GM12865 (cell line): Measurements from ENCODE around the gene TCF7L1.

Experiments used
- DNase-seq: peaks from one replicate; pipeline ENCODE4 v3.0.0; 2010; ENCODE audit warnings: low read depth
- H3K4me3 ChIP-seq: 2 replicates; pipeline ENCODE4 v1.5.1; 2011; ENCODE audit warnings: mild to moderate bottlenecking, low read depth, low read length, control low read depth
- TF ChIP-seq, protein P1 (sequence below): IDR thresholded peaks from 2 replicates; pipeline ENCODE4 v1.5.1; 2011; ENCODE audit warnings: low read length, control low read depth, low read depth, inconsistent platforms; ENCODE audit not compliant: insufficient read depth; ENCODE audit errors: missing control alignments

TCF7L1 gene

GRCh38 chr2:85167479-85167878, 34.3 kb downstream of the TCF7L1 start:
- H3K4me3 ChIP-seq: no peak overlapping the region
- DNase-seq: no peak
- TF ChIP-seq, protein P1, sequence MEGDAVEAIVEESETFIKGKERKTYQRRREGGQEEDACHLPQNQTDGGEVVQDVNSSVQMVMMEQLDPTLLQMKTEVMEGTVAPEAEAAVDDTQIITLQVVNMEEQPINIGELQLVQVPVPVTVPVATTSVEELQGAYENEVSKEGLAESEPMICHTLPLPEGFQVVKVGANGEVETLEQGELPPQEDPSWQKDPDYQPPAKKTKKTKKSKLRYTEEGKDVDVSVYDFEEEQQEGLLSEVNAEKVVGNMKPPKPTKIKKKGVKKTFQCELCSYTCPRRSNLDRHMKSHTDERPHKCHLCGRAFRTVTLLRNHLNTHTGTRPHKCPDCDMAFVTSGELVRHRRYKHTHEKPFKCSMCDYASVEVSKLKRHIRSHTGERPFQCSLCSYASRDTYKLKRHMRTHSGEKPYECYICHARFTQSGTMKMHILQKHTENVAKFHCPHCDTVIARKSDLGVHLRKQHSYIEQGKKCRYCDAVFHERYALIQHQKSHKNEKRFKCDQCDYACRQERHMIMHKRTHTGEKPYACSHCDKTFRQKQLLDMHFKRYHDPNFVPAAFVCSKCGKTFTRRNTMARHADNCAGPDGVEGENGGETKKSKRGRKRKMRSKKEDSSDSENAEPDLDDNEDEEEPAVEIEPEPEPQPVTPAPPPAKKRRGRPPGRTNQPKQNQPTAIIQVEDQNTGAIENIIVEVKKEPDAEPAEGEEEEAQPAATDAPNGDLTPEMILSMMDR: no peak

DNA sequence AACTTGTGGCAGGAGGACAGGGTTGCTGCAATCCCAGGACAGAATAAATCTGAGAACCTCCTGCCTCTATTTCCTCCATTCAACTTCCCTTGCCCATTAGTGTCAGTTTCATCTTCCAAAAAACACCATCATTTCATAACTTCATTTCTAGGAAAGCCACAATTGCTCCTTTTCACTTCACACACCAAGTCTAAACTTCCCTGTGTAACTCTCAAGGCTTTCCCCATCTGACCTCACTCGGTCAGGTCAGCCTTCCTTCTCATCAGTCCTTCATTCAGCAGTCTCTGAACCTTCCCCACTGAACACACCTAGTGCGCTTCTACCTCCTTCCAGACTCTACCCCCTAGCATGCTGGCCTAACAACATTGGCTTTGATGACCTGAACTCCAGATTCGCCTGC, 35.8 kb downstream of the TCF7L1 start:
- no peak for DNase-seq
- TF ChIP-seq, protein P1: no peak
- H3K4me3 ChIP-seq: no peak overlapping the region

GRCh38 chr2:85169581-85169980, 36.4 kb downstream of the TCF7L1 start:
- no peak for DNase-seq
- TF ChIP-seq, protein P1: no peak
- H3K4me3 ChIP-seq: no peak overlapping the region

- H3K4me3 ChIP-seq: no peak overlapping the region
- TF ChIP-seq, protein P1: no peak
- no peak for DNase-seq
These were observed 37.8 kb downstream of the TCF7L1 start for GRCh38 chr2:85170938-85171475.

DNA sequence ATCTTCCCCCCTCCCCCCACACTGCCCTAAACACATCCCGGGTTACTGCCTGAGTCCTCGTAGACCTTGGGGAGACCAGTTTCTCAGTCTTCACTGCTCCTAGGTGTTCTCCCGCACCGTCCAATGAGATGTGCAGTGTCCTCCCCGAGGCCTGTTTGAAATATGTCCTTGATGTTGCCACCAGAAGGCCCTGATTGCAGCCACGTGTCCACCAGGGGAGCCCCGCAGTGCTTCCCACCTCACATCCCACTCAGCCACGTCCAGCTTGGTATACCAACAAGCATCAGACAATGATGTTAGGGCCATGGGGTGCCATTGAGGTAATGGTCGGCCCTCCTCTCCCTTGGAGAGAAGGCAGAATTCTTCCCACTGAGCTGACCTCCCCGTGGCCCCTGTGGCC, 38.7 kb downstream of the TCF7L1 start:
- TF ChIP-seq, protein P1: no peak

GRCh38 chr2:85173909-85174308, 40.7 kb downstream of the TCF7L1 start:
- TF ChIP-seq, protein P1: no peak
- DNase-seq: no peak
- H3K4me3 ChIP-seq: no peak overlapping the region

More for the DNA sequence above, 38.7 kb downstream of the TCF7L1 start:
- H3K4me3 ChIP-seq: no peak overlapping the region
- no peak for DNase-seq

DNA sequence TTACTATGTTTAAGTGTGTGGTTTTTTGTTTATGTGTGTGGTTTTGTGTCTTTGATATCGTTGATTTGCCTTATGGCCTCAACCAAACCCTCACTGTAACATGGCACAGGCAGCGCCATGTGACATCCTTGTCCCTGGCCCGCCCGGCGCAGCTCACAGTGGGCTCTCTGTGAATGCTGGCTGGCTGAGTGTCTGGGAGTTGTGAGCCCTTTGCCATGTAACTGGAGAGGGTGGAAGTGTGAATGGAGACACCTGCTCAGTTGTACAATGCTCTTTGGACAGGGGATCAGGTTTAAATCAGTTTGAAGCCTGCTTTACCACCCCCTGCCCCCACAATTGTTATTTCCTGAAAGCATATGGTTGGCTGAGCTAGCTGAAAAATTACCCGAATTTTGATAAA, 41.8 kb downstream of the TCF7L1 start:
- H3K4me3 ChIP-seq: no peak overlapping the region
- TF ChIP-seq, protein P1: no peak
- no peak for DNase-seq
